ENCODE measurements around the gene PTPRD.

DNA sequence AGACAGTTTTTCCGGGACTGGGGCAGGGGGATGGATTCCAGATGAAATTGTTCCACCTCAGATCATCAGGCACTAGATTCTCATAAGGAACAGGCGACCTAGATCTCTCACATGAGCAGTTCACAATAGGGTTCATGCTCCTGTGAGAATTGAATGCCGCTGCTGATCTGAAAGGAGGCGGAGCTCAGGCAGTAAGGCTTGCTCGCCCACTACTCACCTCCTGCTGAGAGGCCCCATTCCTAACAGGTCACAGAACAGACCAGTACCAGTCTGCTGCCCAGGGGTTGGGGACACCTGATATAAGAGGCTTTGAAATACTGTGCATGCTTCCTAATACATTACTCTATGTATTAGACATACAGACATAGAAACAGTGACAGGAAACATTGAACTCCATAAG lies 41.1 kb downstream of the PTPRD start:
- TF ChIP-seq, protein P1, sequence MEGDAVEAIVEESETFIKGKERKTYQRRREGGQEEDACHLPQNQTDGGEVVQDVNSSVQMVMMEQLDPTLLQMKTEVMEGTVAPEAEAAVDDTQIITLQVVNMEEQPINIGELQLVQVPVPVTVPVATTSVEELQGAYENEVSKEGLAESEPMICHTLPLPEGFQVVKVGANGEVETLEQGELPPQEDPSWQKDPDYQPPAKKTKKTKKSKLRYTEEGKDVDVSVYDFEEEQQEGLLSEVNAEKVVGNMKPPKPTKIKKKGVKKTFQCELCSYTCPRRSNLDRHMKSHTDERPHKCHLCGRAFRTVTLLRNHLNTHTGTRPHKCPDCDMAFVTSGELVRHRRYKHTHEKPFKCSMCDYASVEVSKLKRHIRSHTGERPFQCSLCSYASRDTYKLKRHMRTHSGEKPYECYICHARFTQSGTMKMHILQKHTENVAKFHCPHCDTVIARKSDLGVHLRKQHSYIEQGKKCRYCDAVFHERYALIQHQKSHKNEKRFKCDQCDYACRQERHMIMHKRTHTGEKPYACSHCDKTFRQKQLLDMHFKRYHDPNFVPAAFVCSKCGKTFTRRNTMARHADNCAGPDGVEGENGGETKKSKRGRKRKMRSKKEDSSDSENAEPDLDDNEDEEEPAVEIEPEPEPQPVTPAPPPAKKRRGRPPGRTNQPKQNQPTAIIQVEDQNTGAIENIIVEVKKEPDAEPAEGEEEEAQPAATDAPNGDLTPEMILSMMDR (IDR thresholded peaks at IDR 0.05): no peak
- TF ChIP-seq EP300 (IDR thresholded peaks at IDR 0.05): no peak
- no peak for TF ChIP-seq POLR2A (IDR thresholded peaks at IDR 0.05)

Data from ovary (tissue), 3 donors.